NCI-H446 treated with DMSO at 0.1 percent for 48 hours (cell line): ENCODE results near the gene GPR61.
A peak's percentile ranks its signal among the peaks of the same experiment; 100 is the strongest.

Experiments used
- DNase-seq: peaks from one replicate; lab custom pipeline; 2025; lab: John Stamatoyannopoulos, UW

Gene GPR61

GRCh38 chr1:109535971-109536491 is 3.6 kb upstream of the GPR61 start:
- DNase-seq, result peak; percentile 67

DNA sequence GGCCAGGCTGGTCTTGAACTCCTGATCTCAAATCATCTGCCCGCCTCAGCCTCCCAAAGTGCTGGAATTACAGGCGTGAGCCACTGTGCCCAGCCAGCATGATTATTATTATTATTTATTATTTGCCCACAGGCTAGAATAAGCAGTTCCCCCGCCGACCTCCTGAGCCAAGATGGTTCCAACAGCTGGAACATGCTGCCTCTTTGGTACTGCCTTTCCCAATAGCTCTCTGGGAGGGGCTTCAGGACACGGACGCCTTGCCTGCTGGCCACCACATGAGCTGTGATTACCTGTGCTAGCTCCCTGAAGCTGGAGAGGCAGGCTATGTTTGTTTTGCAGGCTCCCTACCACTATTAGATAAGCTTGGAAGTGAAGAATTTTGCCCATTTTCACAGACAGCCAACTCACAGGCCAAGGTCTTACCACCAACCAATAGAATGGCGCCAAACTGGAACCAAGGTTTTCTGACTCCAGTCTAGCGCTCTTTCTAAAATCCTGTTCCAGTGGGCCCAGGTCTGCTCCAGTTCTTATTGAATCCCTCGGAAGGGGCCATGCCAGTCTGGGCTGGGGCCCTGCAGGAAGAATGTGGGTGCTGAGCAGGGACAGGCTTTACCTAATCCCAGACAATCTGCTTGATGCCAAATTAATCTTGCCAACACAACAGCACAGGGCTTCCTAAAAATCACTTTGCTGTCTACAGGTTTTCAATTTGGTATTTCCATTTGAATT is 2.1 kb upstream of the GPR61 start:
- DNase-seq, result no peak

- DNase-seq, result no peak
These were observed 681 bp upstream of the GPR61 start for GRCh38 chr1:109538827-109539555.

DNA sequence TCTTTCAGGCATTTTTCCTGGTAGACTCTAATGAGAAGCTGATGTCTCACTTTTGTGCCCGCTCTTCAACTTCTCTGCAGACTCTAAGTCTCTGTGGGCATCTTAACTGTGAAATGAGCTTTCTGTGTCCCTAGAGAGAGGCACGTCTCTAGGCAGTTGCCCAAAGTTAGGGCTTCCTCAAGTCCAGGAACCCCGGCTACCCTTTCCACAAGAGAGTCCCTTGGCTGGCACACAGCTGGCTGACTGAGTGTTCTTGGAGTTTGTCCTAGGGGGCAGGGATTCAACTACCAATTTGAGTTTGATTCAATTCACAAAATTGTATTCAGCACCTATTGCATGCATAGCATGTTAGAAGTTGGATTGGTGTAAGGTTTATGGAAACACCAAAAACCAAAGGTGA is 1.4 kb downstream of the GPR61 start:
- no peak for DNase-seq

- no peak for DNase-seq
These were observed 3.0 kb downstream of the GPR61 start for GRCh38 chr1:109542657-109543056.

DNA sequence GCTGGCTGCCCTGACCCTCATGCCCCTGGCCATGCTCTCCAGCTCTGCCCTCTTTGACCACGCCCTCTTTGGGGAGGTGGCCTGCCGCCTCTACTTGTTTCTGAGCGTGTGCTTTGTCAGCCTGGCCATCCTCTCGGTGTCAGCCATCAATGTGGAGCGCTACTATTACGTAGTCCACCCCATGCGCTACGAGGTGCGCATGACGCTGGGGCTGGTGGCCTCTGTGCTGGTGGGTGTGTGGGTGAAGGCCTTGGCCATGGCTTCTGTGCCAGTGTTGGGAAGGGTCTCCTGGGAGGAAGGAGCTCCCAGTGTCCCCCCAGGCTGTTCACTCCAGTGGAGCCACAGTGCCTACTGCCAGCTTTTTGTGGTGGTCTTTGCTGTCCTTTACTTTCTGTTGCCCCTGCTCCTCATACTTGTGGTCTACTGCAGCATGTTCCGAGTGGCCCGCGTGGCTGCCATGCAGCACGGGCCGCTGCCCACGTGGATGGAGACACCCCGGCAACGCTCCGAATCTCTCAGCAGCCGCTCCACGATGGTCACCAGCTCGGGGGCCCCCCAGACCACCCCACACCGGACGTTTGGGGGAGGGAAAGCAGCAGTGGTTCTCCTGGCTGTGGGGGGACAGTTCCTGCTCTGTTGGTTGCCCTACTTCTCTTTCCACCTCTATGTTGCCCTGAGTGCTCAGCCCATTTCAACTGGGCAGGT is 3.8 kb downstream of the GPR61 start:
- DNase-seq, result no peak

DNA sequence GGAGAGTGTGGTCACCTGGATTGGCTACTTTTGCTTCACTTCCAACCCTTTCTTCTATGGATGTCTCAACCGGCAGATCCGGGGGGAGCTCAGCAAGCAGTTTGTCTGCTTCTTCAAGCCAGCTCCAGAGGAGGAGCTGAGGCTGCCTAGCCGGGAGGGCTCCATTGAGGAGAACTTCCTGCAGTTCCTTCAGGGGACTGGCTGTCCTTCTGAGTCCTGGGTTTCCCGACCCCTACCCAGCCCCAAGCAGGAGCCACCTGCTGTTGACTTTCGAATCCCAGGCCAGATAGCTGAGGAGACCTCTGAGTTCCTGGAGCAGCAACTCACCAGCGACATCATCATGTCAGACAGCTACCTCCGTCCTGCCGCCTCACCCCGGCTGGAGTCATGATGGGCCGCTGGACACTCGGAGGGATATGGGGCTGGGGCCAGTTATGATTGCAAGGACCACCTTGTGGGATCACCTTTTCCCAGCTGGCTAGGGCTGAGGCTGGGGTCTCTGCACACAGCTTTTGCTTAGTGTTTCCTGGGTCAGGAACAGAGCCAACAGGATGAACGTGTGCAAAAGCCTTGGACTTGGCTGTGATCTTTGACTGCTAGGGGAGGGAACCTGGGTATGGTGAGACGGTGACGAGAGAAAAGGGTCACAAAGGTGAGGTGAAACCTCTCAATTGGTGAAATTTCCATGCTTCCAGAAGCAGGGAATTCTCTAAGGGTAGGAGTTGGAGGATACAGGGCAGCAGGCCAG is 4.5 kb downstream of the GPR61 start:
- no peak for DNase-seq

- DNase-seq, result peak; percentile 83
These were observed 6.8 kb downstream of the GPR61 start for GRCh38 chr1:109546311-109547109.

DNA sequence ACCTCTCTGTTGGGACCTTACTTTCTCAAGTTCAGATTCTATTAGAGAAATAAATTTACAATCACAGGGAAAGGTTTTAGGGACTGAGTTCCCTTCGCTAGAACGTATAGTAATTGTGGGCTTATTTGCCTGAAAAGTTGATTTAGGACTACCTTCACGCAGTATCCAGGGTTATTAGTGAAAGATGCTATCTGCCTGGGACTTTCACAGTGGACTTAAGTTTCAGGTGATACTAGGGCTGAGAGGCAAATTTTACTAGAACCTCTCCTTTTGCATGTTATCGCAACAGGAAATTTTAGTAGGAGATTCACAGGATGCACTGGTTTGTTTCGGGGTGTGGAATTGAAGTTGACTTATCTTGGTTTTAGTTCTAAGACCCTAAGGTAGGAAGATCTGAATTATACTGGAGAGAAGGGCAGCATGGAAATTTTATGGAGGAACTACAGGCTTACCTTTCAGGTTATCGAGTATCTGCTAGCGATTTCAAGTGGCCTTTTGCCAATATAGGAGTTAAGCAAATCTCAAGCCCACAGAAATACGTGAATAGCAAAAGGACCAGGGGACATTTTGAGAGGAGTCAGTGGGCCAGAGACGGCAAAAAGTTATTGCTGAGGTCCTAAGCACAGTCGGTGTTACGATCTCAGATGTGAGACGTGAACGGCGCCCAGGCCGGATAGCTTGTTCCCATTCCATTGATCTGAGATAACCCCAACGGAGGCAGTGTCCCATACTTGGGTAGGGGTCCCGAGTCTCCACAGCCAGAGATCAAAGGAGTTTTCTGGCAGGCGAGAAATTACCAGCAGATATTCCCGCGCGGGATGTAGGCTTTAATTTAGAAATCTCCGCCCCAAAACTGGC is 8.0 kb downstream of the GPR61 start:
- no peak for DNase-seq

DNA sequence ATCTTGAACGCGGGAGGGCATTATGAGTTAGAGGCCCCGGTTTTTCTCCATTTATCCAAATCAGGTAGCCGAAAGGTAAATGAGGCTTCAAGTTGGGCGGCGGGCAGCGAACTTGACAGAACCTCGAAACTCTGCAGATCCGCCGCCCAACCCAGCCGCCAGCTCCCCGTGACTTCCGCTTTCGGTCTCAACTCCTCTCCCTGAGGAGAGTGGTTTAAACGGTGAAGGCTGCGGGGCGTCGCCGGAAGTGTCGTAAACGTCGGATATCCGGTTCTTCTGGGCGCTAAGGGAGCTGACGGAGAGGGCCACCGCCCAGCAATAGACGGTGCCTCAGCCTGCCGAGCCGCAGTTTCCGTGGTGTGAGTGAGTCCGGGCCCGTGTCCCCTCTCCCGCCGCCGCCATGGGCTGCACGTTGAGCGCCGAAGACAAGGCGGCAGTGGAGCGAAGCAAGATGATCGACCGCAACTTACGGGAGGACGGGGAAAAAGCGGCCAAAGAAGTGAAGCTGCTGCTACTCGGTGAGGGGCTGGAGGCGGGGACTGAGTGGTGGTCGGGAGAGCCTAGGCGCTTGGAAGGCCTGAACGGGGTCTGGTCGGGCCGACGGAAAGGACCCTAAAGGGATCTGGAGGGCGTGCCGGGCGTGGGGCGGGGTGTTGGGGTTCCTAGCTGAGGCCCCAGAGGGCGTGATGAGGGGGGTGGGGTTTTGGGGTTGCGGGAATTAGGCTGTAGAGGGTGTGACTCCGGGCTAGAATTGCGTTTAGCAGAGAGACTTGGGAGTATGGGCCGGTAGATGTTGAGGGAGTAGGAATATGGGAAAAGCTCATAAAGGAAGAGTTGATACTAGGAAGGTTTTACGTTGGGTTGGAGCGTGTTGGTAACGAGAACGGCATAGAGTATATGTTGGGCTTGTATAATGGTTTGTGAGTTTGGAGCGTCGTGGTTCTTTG is 8.9 kb downstream of the GPR61 start, which contains the start of gene GNAI3:
Gene GNAI3, plus strand, starts transcription at position 295 of the 947 bp plus-strand sequence. Its CDS starts 106 bp downstream, at position 401.
- DNase-seq, result peak; percentile 86

- DNase-seq, result no peak
These were observed 16.9 kb downstream of the GPR61 start for GRCh38 chr1:109556563-109556962.

DNA sequence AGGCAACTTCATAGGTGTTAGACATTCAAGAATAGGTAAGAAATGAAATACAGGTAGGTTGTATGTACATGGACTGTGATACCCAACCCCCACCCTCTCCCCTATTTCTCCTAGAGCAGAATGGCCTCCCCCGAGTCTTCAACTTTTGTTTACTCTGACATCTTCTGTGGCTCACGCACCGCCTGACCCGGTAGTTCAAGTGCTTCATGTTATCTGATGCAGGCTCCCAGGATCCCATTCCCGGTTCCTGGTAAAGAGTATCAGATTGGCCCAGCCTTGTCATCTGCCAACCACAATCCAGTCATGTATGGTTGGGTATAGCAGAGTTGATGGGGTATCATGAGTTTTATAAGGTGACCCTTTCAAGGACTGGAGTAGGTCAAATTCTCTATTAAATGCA is 17.8 kb downstream of the GPR61 start:
- DNase-seq, result no peak

DNA sequence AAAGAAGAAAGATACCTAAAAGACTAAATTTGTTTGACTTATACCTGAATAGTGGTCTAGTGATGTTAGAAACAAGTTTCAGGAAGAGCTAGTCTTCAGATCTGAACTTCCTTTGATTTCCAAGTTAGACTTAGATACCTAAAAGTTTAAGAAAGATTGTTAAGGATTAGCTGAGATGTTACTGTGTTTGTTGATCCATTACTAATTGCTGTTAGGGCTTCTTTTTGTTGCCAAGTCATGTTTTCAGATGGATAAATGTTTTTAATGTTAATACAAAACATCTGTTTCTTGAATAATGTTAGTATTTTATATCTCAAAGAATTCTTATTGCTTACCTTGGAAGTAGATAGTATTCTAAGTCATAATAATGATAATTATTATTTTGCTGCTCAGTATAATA is 20.3 kb downstream of the GPR61 start:
- DNase-seq, result no peak

GRCh38 chr1:109564194-109564878 is 24.7 kb downstream of the GPR61 start:
- no peak for DNase-seq

- no peak for DNase-seq
These were observed 25.6 kb downstream of the GPR61 start for GRCh38 chr1:109565241-109565640.

DNA sequence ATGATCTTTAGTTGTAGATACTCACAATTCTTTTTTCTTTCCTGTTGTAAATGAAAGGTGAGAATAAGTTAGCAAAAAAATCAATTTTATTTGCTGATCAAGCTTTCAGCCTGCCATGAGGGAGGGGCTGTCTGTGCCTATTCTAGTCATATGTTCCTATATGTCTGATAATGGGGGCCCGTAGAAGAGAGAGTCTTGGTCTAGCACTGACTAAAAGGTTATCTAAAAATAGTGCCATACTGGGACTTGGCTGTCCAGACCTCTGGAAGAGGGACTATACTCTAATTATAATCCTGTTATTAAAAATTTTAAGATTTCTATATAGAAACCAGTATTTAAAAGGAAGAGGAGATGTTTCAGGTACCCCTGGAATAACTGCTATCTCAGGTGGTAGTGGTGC is 27.3 kb downstream of the GPR61 start:
- no peak for DNase-seq

GRCh38 chr1:109567877-109568672 is 28.4 kb downstream of the GPR61 start:
- DNase-seq, result peak; percentile 61
